ENCODE results near the gene SNRNP48.

DNA sequence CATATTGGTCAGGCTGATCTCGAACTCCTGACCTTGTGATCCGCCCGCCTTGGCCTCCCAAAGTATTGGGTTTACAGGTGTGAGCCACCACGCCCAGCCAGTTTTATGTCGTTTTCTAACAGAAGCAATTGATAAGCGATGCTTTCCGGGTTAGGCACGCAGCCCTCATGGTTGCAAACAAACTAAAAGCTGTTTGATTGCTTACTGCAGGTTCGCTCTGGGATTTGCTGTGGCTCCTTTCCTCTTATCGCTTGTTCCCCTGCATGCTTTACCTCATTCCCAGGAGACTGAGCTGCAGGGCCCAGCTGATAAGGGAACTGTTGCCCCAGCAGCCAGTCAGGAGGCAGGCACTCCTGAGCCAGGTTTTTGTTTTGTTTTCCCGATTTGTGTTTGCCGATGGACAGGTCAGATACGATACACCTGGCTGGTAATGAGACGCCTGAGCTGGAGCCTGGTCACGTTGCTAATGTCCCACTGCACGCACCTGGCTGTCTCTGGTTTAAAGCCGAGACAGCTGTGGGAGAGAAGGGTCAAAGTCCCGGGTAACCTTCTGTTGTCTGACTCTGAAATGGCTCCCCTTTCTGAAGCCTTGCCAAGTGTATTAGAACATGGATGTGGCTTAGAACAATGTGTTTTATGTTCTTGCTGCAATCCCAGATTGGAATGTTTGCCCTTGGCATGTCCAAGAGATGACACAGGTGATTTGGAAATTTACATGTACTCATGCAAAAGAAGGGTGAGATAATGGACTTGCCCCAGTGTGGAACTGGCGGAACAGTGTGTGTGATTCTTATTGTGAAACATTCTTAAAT lies 28.6 kb upstream of the SNRNP48 start:
- TF ChIP-seq POLR2AphosphoS5 (IDR thresholded peaks at IDR 0.05; ENCODE audit: insufficient read depth in 1 of 2, low read depth in 1 of 2) = no peak
- TF ChIP-seq, protein P1, sequence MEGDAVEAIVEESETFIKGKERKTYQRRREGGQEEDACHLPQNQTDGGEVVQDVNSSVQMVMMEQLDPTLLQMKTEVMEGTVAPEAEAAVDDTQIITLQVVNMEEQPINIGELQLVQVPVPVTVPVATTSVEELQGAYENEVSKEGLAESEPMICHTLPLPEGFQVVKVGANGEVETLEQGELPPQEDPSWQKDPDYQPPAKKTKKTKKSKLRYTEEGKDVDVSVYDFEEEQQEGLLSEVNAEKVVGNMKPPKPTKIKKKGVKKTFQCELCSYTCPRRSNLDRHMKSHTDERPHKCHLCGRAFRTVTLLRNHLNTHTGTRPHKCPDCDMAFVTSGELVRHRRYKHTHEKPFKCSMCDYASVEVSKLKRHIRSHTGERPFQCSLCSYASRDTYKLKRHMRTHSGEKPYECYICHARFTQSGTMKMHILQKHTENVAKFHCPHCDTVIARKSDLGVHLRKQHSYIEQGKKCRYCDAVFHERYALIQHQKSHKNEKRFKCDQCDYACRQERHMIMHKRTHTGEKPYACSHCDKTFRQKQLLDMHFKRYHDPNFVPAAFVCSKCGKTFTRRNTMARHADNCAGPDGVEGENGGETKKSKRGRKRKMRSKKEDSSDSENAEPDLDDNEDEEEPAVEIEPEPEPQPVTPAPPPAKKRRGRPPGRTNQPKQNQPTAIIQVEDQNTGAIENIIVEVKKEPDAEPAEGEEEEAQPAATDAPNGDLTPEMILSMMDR (IDR thresholded peaks at IDR 0.05) = no peak

Data from vagina (tissue), 2 donors.